HepG2 (cell line): ENCODE measurements around the gene ATP6V0A1. TPM values are rescaled to one million over a fixed set of nuclear protein-coding genes. Genes with fewer than 3 reads are reported as not detected.

ENCODE experiments used
- CEBPG ChIP-seq: IDR thresholded peaks from 2 replicates; pipeline ENCODE4 v1.6.1; 2016
- CENPT ChIP-seq: sonication (generic); formaldehyde crosslinking; IDR thresholded peaks from 2 replicates; pipeline ENCODE4 v1.8.0; 2022; ENCODE audit warnings: low read depth, mild to moderate bottlenecking, moderate library complexity, missing genetic modification reagents
- CREB1 ChIP-seq, 2 experiments: fragments of 450-650 bp in 1 of 2; IDR thresholded peaks; 2 replicates each; pipeline ENCODE4 v1.6.1; 2016 to 2017; ENCODE audit warnings: control low read depth in 1 of 2, mild to moderate bottlenecking in 1 of 2, missing compliant biosample characterization in 1 of 2, missing genetic modification characterization in 1 of 2
- EP300 ChIP-seq, 3 experiments: sonication (generic) in 1 of 3; formaldehyde crosslinking in 1 of 3; IDR thresholded peaks; 2 replicates each; pipeline versions ENCODE4 v1.5.1 to v1.6.1; 2011 to 2020; ENCODE audit warnings: low read depth in 2 of 3, low read length in 2 of 3, borderline replicate concordance in 1 of 3, improper control_type of control experiment in 1 of 3, mild to moderate bottlenecking in 1 of 3, missing genetic modification reagents in 1 of 3, moderate library complexity in 1 of 3
- FOXA3 ChIP-seq: IDR thresholded peaks from 2 replicates; pipeline ENCODE4 v1.6.1; 2016; ENCODE audit warnings: missing genetic modification reagents, missing compliant biosample characterization
- MAFK ChIP-seq, 2 experiments: IDR thresholded peaks in 1 of 2; conservative IDR thresholded peaks in 1 of 2; 2 replicates each; pipeline ENCODE4 v1.6.1; 2011; ENCODE audit warnings: improper control_type of control experiment in 2 of 2, low read length in 2 of 2
- NR2C2 ChIP-seq: sonication (generic); formaldehyde crosslinking; IDR thresholded peaks from 2 replicates; pipeline ENCODE4 v1.4.0; 2020; ENCODE audit warnings: missing genetic modification reagents, mild to moderate bottlenecking, moderate library complexity, borderline replicate concordance
- RNF2 ChIP-seq: fragments of 450-650 bp; conservative IDR thresholded peaks from 2 replicates; pipeline ENCODE4 v1.6.1; 2016; ENCODE audit warnings: low read depth
- SAP130 ChIP-seq: IDR thresholded peaks from 2 replicates; pipeline ENCODE4 v1.6.1; 2016; ENCODE audit warnings: low read depth
- TCF7L2 ChIP-seq: IDR thresholded peaks from 2 replicates; pipeline ENCODE4 v1.6.1; 2011; ENCODE audit warnings: mild to moderate bottlenecking, low read depth, low read length, moderate library complexity
- ZNF331 ChIP-seq: sonication (generic); formaldehyde crosslinking; IDR thresholded peaks from 2 replicates; pipeline ENCODE4 v1.4.0; 2020; ENCODE audit warnings: missing genetic modification reagents
- ZNF432 ChIP-seq: sonication (generic); formaldehyde crosslinking; IDR thresholded peaks from 2 replicates; pipeline ENCODE4 v1.5.0; 2020; ENCODE audit warnings: missing genetic modification reagents, mild to moderate bottlenecking, borderline replicate concordance
- ZNF737 ChIP-seq: sonication (generic); formaldehyde crosslinking; IDR thresholded peaks from 2 replicates; pipeline ENCODE4 v1.5.0; 2020; ENCODE audit warnings: missing genetic modification reagents, mild to moderate bottlenecking, borderline replicate concordance
- polyA plus RNA-seq, 8 experiments: library from polyadenylated mRNA; depleted of rRNA in 3 of 8; stranded (reverse) in 7 of 8; unstranded in 1 of 8; fragments of >200 nt; fragmentation: Illumina TruSeq in 4 of 8; extraction: Trizol in 4 of 8; gene quantifications; 2 replicates each; pipeline versions ENCODE4 v1.2.1 to v1.2.3, GENCODE V29; 2011 to 2016; ENCODE audit warnings: low read depth in 4 of 8, missing spikeins in 1 of 8, mixed read lengths in 1 of 8; ENCODE audit not compliant: insufficient read depth in 1 of 8
- total RNA-seq, 5 experiments: library from RNA; depleted of rRNA; stranded (reverse); fragments of >200 nt; fragmentation: Illumina TruSeq; extraction: Trizol; gene quantifications; 2 replicates each; pipeline ENCODE4 v1.2.3, GENCODE V29; 2016; ENCODE audit warnings: low read depth in 1 of 5
- TF ChIP-seq, protein P1 (sequence below): sonication (generic); formaldehyde crosslinking; conservative IDR thresholded peaks from 2 replicates; pipeline ENCODE4 v1.4.0; 2020; ENCODE audit warnings: mild to moderate bottlenecking, missing genetic modification reagents, moderate library complexity
- TF ChIP-seq, protein P2 (sequence below): sonication (generic); formaldehyde crosslinking; IDR thresholded peaks from 2 replicates; pipeline ENCODE4 v1.5.1; 2020; ENCODE audit warnings: missing genetic modification reagents, mild to moderate bottlenecking, borderline replicate concordance
- TF ChIP-seq, protein P3 (sequence below), 2 experiments: fragments of 450-650 bp in 1 of 2; sonication (generic) in 1 of 2; formaldehyde crosslinking in 1 of 2; IDR thresholded peaks; 2 replicates each; pipeline versions ENCODE4 v1.6.1 to v1.8.0; 2016 to 2022; ENCODE audit warnings: antibody characterized with exemption in 1 of 2, mild to moderate bottlenecking in 1 of 2, missing genetic modification reagents in 1 of 2

Gene ATP6V0A1
- total and polyA plus RNA-seq, 2 of the 13 experiments (the other 11 are each of a cell fraction or from before 2014, with no cell fraction given), result 27.9 to 54.1 TPM

DNA sequence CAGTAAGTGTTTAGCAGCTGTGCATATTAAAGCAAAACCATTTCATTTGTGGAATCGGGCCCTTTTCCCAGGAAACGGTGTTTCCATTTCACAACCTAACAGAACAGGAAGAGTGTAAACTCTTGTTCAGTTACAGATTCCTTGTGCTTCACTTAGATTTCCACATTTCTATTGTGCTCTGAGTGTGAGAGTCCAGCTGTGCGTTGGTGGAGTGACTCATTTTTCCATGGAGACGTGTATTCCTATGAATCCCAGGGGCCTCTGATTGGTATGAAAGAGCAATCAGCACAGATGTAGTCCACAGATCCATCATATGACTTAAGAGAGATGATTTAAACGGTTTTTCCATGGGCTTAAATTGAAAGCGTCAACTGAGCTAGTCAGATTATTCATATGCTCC is 22.3 kb upstream of the ATP6V0A1 start (continued):
- TF ChIP-seq TCF7L2, result no peak
- 0 out of 2 replicates have a peak, but pooled peaks have one; percentile 2 for TF ChIP-seq CEBPG (CRISPR knock-in tag)
- TF ChIP-seq, protein P1, sequence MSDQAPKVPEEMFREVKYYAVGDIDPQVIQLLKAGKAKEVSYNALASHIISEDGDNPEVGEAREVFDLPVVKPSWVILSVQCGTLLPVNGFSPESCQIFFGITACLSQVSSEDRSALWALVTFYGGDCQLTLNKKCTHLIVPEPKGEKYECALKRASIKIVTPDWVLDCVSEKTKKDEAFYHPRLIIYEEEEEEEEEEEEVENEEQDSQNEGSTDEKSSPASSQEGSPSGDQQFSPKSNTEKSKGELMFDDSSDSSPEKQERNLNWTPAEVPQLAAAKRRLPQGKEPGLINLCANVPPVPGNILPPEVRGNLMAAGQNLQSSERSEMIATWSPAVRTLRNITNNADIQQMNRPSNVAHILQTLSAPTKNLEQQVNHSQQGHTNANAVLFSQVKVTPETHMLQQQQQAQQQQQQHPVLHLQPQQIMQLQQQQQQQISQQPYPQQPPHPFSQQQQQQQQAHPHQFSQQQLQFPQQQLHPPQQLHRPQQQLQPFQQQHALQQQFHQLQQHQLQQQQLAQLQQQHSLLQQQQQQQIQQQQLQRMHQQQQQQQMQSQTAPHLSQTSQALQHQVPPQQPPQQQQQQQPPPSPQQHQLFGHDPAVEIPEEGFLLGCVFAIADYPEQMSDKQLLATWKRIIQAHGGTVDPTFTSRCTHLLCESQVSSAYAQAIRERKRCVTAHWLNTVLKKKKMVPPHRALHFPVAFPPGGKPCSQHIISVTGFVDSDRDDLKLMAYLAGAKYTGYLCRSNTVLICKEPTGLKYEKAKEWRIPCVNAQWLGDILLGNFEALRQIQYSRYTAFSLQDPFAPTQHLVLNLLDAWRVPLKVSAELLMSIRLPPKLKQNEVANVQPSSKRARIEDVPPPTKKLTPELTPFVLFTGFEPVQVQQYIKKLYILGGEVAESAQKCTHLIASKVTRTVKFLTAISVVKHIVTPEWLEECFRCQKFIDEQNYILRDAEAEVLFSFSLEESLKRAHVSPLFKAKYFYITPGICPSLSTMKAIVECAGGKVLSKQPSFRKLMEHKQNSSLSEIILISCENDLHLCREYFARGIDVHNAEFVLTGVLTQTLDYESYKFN (CRISPR knock-in tag), result 0 out of 2 replicates have a peak, but pooled peaks have one; percentile 22
- no peak for TF ChIP-seq CENPT (CRISPR knock-in tag)
- no peak for TF ChIP-seq NR2C2 (CRISPR knock-in tag)
- TF ChIP-seq ZNF737 (CRISPR knock-in tag), result no peak
- 0 out of 2 replicates have a peak, but pooled peaks have one; percentile 24 for TF ChIP-seq FOXA3 (CRISPR knock-in tag)
- no peak for TF ChIP-seq RNF2
- TF ChIP-seq CREB1 (IDR thresholded peaks at IDR 0.05), result no peak
- peak; percentile 61; the same call in 1 of the 2 replicates for TF ChIP-seq CREB1 (CRISPR knock-in tag; IDR thresholded peaks at IDR 0.05)
- TF ChIP-seq ZNF331 (CRISPR knock-in tag), result 0 out of 2 replicates have a peak, but pooled peaks have one; percentile 13
- TF ChIP-seq ZNF432 (CRISPR knock-in tag), result no peak
- no peak for TF ChIP-seq EP300 (IDR thresholded peaks at IDR 0.05; ENCODE audit: low read depth in 2 of 2, low read length in 2 of 2)
- 0 out of 2 replicates have a peak, but pooled peaks have one; percentile 29 for TF ChIP-seq EP300 (CRISPR knock-in tag; IDR thresholded peaks at IDR 0.05; ENCODE audit: borderline replicate concordance)
- TF ChIP-seq, protein P2, sequence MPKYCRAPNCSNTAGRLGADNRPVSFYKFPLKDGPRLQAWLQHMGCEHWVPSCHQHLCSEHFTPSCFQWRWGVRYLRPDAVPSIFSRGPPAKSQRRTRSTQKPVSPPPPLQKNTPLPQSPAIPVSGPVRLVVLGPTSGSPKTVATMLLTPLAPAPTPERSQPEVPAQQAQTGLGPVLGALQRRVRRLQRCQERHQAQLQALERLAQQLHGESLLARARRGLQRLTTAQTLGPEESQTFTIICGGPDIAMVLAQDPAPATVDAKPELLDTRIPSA (CRISPR knock-in tag), result no peak
- TF ChIP-seq, protein P3, sequence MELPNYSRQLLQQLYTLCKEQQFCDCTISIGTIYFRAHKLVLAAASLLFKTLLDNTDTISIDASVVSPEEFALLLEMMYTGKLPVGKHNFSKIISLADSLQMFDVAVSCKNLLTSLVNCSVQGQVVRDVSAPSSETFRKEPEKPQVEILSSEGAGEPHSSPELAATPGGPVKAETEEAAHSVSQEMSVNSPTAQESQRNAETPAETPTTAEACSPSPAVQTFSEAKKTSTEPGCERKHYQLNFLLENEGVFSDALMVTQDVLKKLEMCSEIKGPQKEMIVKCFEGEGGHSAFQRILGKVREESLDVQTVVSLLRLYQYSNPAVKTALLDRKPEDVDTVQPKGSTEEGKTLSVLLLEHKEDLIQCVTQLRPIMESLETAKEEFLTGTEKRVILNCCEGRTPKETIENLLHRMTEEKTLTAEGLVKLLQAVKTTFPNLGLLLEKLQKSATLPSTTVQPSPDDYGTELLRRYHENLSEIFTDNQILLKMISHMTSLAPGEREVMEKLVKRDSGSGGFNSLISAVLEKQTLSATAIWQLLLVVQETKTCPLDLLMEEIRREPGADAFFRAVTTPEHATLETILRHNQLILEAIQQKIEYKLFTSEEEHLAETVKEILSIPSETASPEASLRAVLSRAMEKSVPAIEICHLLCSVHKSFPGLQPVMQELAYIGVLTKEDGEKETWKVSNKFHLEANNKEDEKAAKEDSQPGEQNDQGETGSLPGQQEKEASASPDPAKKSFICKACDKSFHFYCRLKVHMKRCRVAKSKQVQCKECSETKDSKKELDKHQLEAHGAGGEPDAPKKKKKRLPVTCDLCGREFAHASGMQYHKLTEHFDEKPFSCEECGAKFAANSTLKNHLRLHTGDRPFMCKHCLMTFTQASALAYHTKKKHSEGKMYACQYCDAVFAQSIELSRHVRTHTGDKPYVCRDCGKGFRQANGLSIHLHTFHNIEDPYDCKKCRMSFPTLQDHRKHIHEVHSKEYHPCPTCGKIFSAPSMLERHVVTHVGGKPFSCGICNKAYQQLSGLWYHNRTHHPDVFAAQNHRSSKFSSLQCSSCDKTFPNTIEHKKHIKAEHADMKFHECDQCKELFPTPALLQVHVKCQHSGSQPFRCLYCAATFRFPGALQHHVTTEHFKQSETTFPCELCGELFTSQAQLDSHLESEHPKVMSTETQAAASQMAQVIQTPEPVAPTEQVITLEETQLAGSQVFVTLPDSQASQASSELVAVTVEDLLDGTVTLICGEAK (IDR thresholded peaks at IDR 0.05), result no peak
- TF ChIP-seq, protein P3 (CRISPR knock-in tag; IDR thresholded peaks at IDR 0.05), result no peak
- TF ChIP-seq SAP130 (CRISPR knock-in tag), result peak; percentile 63
- TF ChIP-seq MAFK (conservative IDR thresholded peaks at IDR 0.05 in 1 of 2, IDR thresholded peaks at IDR 0.05 in 1 of 2; ENCODE audit: low read length in 2 of 2), result no peak
